Loucy (cell line): ENCODE data around the gene LYSET.

ENCODE experiments used
- CTCF ChIP-seq: fragments of 200-600 bp; sonication (generic); conservative IDR thresholded peaks from 2 replicates; pipeline ENCODE4 v1.5.1; 2014; ENCODE audit warnings: mild to moderate bottlenecking, antibody characterized with exemption, low read length
- EZH2phosphoT487 ChIP-seq: fragments of 200-600 bp; IDR thresholded peaks from 2 replicates; pipeline ENCODE4 v1.6.1; 2018; ENCODE audit warnings: antibody characterized with exemption, mild to moderate bottlenecking, moderate library complexity, borderline replicate concordance

GRCh38 chr14:93195316-93195999, 10.3 kb downstream of the LYSET start:
- TF ChIP-seq CTCF (no peak), EZH2phosphoT487 (no peak)
